ENCODE results near the gene DLG1.

GRCh38 chr3:197222937-197223370 lies 75.5 kb downstream of the DLG1 start:
- TF ChIP-seq EZH2 (IDR thresholded peaks at IDR 0.05; ENCODE audit: low read depth, unreplicated experiment) (no peak), CTCF (conservative IDR thresholded peaks at IDR 0.05; ENCODE audit: low read depth in 2 of 2) (no peak), ZNF331 (CRISPR knock-in tag; IDR thresholded peaks at IDR 0.05; ENCODE audit: low read depth) (no peak), EZH2phosphoT487 (IDR thresholded peaks at IDR 0.05; ENCODE audit: unreplicated experiment) (no peak), JUNB (IDR thresholded peaks at IDR 0.05; ENCODE audit: unreplicated experiment) (no peak), POLR2AphosphoS5 (IDR thresholded peaks at IDR 0.05; ENCODE audit: low read depth) (no peak), REST (IDR thresholded peaks at IDR 0.05; ENCODE audit: unreplicated experiment) (no peak), CREB1 (CRISPR knock-in tag; IDR thresholded peaks at IDR 0.05; ENCODE audit: low read depth) (no peak), ZNF462 (CRISPR knock-in tag; IDR thresholded peaks at IDR 0.05) (no peak), ZNF114 (CRISPR knock-in tag; IDR thresholded peaks at IDR 0.05) (no peak)
